ENCODE data around the gene PRSS1. TPM values are rescaled to one million over a fixed set of nuclear protein-coding genes. Genes with fewer than 3 reads are reported as not detected.
"Not testable (repeated sequence)": the region's sequence is repeated elsewhere in the genome, so short reads cannot be mapped to it uniquely, and the experiment has no call there.

Gene PRSS1
- not detected for total RNA-seq

DNA sequence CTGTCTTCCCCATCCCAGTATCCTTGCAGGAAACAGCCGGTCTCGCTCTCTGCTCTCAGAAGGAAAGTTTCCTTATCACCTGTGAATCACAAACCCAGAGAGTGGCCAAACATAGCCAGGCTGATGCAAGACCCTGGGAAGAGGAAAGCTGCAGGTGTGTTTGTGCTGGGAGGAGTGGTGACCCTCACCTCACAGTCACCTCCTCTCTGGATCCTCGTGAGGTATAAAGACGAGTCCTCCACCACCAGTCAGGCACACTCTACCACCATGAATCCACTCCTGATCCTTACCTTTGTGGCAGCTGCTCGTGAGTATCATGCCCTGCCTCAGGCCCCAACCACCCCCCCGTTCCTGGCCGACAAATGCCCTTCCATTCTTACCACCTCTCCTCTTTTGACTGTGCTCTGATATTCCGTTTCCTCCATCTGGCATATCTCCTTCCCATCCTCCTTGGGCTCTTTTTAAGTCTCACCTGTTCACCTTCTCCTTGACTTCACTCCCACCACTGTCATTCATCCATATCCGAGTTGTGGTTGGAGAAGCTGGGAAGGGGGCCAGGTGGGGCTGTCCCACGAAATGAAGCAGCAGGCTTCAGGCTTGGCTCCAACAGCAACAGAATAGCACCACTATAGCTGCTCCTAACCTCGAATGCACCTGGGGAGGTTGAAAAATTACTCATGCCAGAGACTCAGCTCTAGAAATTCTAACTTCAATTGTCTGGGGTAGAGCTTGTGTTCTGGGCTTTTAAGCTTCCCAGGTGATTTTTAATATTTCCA is at the start of gene PRSS1:
PRSS1 (plus strand) TSS at position 255 of the 776 bp plus-strand sequence; CDS start at position 268, 13 bp downstream.
- H3K4me3 ChIP-seq: no peak within 1 kb of the TSS
- TF ChIP-seq POLR2A (IDR thresholded peaks at IDR 0.05) (no peak), CTCF (IDR thresholded peaks at IDR 0.05) (no peak)
- H3K27ac ChIP-seq: no peak within 1 kb of the TSS
- H3K36me3 ChIP-seq: no peaks in the 10 kb centered on the region
- intact Hi-C loops (cut with DNase I): no loop called here
- 40 to 60% methylated on average over 9 to 11 of the region's 11 CpGs for WGBS, 2 donors
- H3K27me3 ChIP-seq: no peaks in the 10 kb centered on the region
- H3K9me3 ChIP-seq: no peaks in the 10 kb centered on the region
- no peak for DNase-seq
- no peaks in the 10 kb centered on the region for H3K4me1 ChIP-seq

GRCh38 chr7:142700935-142701334 is 48.3 kb upstream of the PRSS1 start:
- H3K27me3 ChIP-seq; DNase-seq; H3K4me3 ChIP-seq; H3K4me1 ChIP-seq; H3K36me3 ChIP-seq; H3K27ac ChIP-seq; intact Hi-C loops (cut with DNase I); H3K9me3 ChIP-seq: not testable (repeated sequence)
- 42 to 64% methylated on average over 1 of the region's 1 CpG for WGBS, 2 donors

DNA sequence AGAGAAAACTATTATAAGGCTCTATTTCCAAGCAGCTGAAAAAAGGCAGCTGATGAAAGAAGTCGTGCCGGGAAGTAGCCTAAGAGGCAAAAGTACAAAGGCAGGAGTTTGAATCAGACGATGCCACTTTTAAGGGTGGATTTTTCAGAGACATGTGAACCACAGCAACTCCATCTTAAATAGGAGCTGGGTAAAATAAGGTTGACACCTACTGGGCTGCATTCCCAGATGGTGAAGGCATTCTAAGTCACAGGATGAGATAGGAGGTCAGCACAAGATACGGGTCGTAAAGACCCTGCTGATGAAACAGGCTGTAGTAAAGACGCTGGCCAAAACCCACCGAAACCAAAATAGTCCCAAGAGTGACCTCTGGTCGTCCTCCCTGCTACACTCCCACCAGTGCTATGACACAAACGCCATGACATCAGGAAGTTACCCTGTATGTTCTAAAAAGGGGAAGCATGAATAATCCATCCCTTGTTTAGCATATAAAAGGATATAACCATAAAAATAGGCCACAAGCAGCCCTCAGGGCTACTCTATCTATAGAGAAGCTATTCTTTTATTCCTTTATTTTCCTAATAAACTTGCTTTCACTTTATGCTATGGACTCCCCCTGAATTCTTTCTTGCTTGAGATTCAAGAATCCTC is 45.5 kb upstream of the PRSS1 start:
- Histone ChIP-seq H3K27ac (no peak overlapping the region), H3K27me3 (no peaks in the 10 kb centered on the region), H3K9me3 (no peaks in the 10 kb centered on the region), H3K4me3 (no peak overlapping the region), H3K36me3 (no peaks in the 10 kb centered on the region), H3K4me1 (no peaks in the 10 kb centered on the region)
- WGBS, 2 donors: 59 to 67% methylated on average over 8 to 9 of the region's 9 CpGs
- intact Hi-C loops (cut with DNase I): no loop called here
- TF ChIP-seq CTCF (IDR thresholded peaks at IDR 0.05) (no peak), POLR2A (IDR thresholded peaks at IDR 0.05) (no peak)
- no peak for DNase-seq

- H3K27ac ChIP-seq; H3K4me3 ChIP-seq; H3K4me1 ChIP-seq; DNase-seq; H3K27me3 ChIP-seq; intact Hi-C loops (cut with DNase I); H3K36me3 ChIP-seq; H3K9me3 ChIP-seq: not testable (repeated sequence)
These were observed 40.5 kb upstream of the PRSS1 start for GRCh38 chr7:142708726-142709125.

DNA sequence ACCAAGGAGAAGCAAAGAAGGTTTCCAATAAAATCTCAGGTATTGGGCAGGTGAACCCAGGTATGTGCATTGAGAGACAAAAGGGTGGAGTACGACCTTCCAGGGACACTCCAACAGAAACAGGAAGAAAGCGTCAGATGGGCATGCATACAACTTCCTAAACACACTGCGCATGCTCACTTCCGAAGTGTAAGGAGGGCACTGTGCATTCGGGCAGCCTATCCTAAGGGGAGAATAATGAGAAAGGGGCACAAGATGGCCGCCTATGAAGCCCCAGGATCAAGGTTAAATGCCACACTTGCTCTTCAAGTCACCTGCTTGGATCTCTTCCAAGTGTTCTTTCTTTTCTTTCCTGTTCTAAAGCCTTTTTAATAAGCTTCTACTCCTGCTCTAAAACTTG is 39.4 kb upstream of the PRSS1 start:
- Histone ChIP-seq H3K27me3 (no peaks in the 10 kb centered on the region), H3K36me3 (no peaks in the 10 kb centered on the region), H3K4me3 (no peak overlapping the region), H3K9me3 (no peaks in the 10 kb centered on the region), H3K4me1 (no peaks in the 10 kb centered on the region), H3K27ac (no peak overlapping the region)
- WGBS, 2 donors: 70 to 78% methylated on average over 6 of the region's 6 CpGs
- DNase-seq: no peak
- TF ChIP-seq CTCF (IDR thresholded peaks at IDR 0.05) (no peak), POLR2A (IDR thresholded peaks at IDR 0.05) (no peak)
- intact Hi-C loops (cut with DNase I): no loop called here

GRCh38 chr7:142711196-142711595 is 38.1 kb upstream of the PRSS1 start:
- no peaks in the 10 kb centered on the region for H3K27me3 ChIP-seq
- TF ChIP-seq CTCF (IDR thresholded peaks at IDR 0.05) (no peak), POLR2A (IDR thresholded peaks at IDR 0.05) (no peak)
- intact Hi-C loops (cut with DNase I): no loop called here

More at GRCh38 chr7:142711196-142711595, 38.1 kb upstream of the PRSS1 start:
- Histone ChIP-seq H3K4me3 (no peak overlapping the region), H3K4me1 (no peaks in the 10 kb centered on the region), H3K27ac (no peak overlapping the region), H3K36me3 (no peaks in the 10 kb centered on the region), H3K9me3 (no peaks in the 10 kb centered on the region)
- 38 to 45% methylated on average over 2 of the region's 2 CpGs for WGBS, 2 donors
- DNase-seq: no peak

All from esophagus squamous epithelium (tissue), 5 donors.